HG03439 (cell line): Measurements from ENCODE around the gene HOXD1.

Experiments used
- ATAC-seq: cut with Tn5 transposase; IDR thresholded peaks from one replicate; pipeline ENCODE4 v1.9.1; 2021; ENCODE audit warnings: mild to moderate bottlenecking, moderate library complexity; ENCODE audit not compliant: unreplicated experiment

Gene HOXD1

DNA sequence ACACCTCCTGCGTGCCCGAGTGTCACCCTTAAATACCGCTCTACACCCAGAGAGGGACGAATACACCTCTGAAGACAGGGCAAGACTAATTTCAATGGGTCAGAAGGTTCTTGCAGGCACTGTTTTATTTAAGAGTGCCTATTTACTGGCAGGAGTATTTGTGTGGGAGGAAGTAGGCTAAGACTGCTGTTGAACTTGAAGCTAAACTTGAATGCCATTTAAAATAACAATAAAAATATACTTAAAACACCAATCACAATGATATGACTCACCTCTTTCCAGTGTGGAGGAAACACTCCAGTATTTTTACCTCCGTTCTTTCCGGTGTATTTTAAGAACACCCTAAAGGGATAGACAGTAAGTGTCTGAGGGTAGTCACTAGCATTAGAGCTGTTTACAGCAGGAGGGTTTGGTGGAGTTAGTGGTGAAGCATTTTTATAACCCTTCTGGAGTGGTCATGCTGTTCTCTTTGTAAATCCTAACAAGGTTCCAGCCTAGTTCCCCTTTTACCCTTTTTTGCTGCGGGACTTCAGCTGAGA, 9.6 kb upstream of the HOXD1 start:
- no peak for ATAC-seq

DNA sequence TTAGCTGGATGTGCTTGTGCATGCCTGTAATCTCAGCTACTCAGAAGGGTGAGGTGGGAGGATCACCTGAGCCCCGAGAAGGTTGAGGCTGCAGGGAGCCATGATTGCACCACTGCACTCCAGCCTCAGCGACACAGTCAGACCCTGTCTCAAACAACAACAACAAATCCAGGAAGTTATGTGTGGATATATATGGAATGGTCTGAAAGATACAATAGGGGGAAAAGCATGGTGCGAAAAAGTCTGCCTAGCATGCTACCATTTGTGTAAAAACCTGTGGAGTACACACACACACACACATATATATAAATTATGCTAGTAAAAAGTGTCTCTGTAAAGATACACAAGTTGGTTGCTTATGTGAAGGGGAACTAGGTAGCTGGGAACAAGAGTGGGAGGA, 6.9 kb upstream of the HOXD1 start:
- no peak for ATAC-seq

DNA sequence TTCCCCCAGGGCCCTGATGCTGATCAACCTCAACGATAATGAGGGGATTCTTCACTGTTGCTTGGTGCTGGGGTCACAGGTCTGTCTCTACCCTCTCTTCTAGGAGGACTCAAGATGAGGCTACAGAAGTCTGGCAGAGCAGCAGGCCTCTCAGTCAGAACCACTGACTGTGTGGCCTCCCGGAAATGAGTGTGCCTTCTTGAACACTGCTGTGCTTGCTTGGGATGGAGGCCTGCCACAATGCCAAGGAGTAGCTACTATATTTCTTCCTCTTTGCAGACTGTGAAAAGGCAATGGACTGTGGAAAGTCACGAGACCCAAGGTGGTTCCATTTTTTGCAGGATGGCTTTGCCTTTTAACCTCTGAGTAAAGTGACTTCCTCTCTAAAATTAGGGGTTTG, 5.8 kb upstream of the HOXD1 start:
- no peak for ATAC-seq

DNA sequence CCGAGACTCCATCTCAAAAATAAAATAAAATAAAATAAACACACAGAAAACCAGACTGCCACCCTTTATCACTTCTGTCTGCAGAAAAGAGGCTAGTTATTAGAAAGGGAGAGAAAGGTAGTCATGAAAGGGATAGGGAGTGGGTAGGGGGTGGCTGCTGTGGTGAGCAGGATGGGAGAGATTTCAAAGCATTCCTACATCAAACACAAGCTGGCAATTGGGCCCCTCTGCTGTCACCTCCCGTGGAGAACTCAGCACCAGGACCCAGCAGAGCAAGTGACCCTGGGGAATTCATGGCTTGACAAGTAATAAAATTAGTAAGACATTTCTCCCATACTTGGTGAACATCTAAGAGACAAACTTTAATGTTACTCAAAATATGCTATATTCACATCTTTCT, 3.7 kb upstream of the HOXD1 start:
- no peak for ATAC-seq

DNA sequence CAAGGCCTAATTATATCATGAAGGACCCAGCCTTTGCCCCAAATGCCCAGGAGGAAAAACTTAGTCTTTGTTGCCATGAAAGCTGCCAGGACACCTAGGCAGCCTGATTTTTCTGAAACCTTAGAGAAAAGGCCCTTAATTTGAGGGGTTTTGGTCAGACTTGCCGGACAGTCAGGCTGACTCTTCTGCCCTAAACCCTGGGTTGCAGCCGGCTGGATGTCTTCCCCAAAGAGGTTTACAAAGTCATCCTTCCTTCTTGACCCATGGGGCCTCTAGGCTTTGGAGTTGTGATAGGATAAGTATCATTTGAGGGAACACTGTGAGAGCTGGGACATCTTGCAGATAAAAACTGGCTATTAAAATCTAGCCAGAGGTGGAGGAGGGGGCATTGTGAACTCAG, 2.4 kb upstream of the HOXD1 start:
- no peak for ATAC-seq

DNA sequence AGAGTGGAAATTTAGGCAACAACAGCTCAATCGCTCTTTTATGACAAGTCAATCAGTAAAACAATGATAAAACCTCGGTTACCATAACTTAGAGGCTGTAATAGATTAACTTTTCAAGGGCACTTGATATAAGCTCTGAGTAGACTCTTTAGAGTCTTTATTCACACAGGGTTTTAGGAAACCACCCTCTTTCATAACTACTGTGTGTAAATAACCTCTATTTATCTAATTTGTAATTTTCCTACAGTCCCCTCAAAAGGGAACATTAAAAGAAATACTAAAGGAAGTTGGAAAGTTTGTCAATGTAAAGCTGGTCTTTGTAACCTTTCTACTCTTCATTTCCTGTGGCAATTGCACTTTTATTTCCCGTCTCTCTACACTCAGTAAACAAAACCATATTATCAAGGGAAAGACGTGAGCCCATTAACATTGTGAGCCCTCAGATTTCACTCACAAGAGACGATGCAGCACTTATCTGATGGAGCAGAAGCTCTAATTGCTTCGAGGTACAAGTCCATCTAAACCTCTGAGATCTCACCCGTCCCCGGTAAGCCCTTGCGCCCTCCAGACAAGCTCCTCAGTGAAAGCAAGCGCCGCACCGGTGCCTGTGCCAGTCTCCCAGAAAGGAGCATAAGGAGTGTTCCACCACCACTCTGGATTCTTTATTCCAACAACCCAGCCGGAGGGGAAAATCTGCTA, 1.1 kb upstream of the HOXD1 start:
- ATAC-seq: no peak

DNA sequence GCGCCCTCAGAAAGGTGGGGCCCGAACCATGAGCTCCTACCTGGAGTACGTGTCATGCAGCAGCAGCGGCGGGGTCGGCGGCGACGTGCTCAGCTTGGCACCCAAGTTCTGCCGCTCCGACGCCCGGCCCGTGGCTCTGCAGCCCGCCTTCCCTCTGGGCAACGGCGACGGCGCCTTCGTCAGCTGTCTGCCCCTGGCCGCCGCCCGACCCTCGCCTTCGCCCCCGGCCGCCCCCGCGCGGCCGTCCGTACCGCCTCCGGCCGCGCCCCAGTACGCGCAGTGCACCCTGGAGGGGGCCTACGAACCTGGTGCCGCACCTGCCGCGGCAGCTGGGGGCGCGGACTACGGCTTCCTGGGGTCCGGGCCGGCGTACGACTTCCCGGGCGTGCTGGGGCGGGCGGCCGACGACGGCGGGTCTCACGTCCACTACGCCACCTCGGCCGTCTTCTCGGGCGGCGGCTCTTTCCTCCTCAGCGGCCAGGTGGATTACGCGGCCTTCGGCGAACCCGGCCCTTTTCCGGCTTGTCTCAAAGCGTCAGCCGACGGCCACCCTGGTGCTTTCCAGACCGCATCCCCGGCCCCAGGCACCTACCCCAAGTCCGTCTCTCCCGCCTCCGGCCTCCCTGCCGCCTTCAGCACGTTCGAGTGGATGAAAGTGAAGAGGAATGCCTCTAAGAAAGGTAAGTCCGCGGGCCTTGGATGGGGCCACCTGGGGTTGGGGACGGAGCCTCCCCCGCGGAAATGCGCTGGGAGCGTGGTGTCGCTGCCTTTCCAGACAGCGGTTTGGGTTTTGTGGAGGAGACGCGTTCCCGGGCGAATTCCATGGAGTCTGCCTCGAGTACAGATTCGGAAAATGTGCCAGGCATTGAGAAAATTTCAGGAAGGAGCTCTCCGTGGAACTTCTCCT, 559 bp downstream of the HOXD1 start:
- no peak for ATAC-seq

DNA sequence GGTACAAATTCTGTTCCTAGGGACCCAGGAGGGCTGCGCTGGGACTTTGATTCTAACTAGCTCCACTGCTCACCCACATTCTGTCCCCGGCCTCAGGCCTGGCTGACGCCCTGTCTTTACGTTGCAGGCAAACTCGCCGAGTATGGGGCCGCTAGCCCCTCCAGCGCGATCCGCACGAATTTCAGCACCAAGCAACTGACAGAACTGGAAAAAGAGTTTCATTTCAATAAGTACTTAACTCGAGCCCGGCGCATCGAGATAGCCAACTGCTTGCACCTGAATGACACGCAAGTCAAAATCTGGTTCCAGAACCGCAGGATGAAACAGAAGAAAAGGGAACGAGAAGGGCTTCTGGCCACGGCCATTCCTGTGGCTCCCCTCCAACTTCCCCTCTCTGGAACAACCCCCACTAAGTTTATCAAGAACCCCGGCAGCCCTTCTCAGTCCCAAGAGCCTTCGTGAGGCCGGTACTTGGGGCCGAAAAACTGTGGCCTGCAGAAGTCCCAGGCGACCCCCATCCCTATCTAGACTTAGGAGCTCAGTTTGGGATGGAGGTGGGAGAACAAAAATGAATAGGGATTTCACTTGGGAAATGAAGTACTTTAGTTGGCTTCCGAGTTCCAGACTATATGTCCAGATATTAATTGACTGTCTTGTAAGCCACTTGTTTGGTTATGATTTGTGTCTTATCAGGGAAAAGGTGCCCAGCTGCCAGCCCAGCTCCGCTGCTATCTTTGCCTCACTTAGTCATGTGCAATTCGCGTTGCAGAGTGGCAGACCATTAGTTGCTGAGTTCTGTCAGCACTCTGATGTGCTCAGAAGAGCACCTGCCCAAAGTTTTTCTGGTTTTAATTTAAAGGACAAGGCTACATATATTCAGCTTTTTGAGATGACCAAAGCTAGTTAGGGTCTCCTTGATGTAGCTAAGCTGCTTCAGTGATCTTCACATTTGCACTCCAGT, 1.5 kb downstream of the HOXD1 start:
- ATAC-seq: no peak

DNA sequence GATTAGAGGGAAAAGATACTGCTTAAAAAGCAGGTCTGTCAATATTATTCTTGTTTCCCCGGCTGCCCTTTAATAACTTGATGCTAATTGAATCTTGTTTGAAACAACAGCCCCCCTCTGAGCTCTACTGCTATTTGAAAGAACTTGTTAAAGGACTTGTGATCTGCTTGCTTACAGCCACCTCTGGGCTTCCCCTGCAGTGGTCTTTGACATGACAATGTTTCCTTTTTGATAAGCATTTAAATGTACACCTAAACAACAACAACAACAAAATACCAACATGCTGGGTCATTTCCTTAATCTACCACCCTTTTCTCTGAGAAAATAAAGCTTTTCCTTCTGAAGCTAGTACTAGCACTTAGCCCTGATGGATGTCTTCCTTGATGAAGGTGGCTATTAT, 3.9 kb downstream of the HOXD1 start:
- ATAC-seq: no peak

DNA sequence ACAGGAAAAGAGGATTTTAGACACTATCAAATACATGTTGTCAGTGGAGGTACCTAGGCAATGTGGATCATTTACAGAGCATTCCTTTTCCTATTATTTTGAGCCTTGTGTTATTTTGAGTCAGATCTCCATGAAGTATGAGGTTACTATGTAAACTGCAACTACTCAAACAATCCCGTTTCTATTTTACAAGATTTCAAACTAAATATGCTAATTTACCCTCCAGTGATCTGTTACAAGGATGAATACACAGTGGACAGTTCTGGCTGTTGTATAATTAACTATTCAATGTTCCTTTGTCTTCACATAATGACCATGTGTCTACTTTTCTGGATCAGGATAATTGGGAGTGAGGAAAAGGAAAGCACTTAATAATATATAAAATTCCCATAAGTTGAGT, 4.6 kb downstream of the HOXD1 start:
- ATAC-seq: no peak

DNA sequence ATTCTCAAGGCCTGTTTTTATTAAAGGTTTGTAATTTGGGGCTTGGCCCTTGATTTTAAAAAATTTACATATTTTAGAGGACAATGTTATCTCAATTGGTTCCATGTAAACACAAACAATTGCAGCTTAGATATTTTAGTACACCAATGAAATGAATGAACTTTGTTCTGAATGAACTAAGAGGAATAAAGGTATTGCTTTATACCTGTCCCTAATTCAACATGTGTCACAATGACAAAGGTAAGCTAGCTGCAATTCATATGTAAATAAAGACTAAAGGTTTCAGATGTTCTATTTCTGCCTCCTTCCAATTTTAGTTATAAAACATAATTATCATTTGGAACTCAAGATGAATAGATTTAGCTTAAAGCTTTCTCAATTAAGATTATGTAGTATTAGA, 11.4 kb downstream of the HOXD1 start:
- no peak for ATAC-seq

DNA sequence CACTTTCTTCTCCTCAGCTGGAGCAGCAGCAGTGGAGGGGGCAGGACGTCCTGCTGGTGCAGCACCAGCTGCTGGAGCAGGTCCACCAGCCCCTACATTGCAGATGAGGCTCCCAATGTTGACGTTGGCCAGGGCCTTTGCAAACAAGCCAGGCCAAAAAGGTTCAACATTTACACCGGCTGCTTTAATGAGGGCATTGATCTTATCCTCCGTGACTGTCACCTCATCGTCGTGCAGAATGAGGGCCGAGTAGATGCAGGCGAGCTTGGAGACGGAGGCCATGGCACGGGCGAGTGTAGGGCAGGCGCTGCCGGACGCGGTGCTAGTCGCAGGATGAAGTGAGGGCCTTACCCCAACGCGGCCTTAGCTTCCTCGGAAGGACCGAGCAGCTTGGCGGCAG, 12.5 kb downstream of the HOXD1 start:
- no peak for ATAC-seq

DNA sequence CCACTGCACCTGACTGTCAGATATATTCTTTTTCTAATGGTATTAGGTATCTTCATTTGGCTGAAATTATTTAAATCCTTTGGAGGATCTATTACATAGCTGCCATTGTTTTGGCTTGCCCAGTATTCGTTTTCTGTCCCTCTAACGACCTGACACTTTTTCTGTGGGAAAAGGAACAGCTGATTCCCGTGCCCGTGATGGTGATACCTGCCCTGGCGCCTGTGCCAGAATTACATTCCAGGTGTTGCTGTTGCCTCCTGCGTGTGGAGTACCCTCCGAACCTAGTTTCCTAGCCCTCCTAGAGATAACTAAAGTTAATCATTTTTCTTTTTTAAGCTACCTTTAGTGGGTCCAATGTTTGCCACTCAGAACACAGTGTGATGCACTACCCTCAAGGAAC, 14.0 kb downstream of the HOXD1 start:
- ATAC-seq: no peak

DNA sequence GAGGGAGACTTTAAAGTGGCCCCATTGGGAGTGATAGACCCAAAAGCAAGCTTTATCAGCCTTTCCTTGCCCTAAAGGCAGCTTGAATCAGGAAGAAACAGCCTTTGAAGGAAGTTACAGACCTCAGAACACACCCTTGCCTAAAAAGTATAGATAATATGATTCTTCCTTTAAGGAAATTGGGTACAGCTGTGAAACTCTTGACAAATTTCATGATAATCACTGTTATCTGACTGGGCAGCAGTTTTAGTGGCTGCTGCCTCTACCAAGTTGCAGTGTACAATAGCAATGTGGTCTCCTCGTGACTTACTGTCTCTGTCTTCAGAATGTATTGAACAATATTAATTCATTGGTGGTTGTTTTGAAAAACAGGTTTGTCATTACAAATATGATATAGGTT, 16.7 kb downstream of the HOXD1 start:
- no peak for ATAC-seq

DNA sequence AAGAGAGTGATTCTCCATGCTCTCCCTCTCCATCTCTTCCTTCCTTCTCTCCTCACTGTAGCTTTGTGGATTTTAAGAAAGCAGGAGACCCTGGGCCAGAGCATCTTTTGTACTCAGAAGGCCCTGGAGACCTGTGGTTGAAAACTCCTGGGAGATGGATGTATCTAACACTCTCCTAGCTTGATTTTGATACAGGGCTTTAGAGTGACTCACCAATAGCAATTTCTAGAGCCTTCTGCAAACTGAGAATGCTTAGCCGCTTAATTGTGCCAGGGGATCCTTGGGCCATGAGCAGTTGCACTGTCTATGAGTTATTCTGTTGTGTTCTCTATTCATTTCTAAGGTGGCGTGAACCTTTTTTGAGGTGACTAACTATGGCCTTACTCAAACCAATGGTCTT, 17.7 kb downstream of the HOXD1 start:
- ATAC-seq: no peak

DNA sequence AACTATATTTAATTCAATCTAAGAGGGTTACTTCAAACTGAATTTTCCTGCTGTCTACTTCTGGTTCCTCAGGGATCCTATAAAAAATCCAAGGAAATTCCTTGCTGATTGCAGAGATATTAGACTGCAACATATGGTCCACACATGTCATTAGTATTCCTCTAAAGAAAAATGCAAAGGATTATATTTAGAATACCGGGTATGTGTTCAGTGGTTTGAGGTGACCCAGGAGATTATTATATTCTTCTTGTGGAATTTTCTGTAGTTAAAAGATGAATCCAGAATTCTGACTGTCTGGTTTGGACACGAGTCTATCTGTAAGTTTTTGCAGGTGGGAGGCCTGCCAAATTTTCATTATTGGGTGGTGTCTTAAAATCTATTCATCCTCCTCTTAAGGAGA, 18.2 kb downstream of the HOXD1 start:
- ATAC-seq: no peak

DNA sequence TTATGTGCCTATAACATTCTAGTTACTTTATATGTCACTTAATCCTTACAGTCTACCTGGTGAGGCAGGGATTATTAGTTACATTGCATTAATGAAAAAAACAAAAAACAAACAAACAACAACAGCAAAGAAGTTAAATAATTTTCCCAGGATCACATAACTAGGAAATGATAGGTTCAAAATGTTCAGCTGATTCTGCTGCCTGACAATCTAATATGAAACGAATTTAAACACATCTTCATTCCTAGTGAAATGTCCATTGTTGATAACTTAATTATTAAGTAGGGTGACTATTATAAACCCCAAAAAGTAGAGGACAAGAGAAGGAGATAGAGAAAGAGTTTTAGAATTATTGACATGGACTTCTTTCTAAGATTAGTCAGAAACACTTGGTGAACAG, 22.6 kb downstream of the HOXD1 start:
- no peak for ATAC-seq

DNA sequence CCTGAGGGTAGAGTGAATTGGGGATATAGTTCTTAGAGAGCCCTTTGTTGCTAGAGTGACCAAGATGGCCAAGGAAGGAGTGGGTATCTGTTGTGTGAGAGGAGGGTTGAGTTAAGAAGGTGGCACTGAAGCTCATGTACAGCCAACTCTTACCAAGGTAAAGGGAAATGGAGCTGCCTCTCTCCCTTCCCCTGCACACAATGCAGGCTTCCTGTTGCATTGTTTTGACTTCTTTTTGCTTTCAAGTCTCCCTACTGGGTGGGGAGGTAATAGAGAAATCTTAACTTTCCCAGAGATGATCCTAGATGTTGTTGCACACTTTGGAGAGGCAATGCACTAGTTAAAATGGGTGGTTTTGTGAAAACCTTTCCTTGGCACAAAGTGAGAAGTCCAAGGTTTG, 23.8 kb downstream of the HOXD1 start:
- no peak for ATAC-seq

DNA sequence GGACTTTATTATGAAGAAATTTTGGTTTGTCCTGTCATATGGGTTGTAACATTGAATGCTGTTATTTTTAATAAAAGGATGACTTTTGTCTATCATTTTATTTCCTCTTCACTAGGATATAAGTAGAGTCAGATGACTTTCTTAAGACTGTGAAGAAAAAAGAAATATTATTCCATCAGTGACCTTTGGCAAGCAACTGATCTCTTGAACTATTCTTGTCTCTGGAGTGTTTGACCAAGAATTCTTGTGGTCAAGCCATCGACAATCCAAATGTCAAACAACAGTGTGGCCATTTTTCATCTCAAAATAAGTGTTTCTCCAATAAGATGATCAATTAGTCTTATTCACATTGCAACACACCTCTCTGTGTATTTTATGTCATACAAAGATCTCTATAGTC, 24.9 kb downstream of the HOXD1 start:
- ATAC-seq: no peak

DNA sequence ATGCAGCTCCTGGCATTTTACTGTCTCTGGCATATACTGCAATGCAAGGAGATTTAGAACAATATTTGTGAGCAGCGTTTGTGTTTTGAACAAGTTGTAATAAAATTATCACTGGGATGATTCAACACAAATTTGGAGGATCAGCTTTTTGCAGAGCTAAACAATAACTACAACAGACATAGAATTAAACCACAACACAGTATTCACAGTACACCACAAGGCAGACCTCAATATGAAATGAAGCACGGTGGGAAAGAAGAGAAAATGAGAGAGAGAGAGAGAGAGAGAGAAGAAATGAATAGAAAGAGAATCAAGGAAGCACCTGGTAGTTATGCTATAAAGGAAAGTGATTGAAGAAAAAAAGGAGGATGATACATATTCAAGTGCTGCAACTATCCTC, 39.4 kb downstream of the HOXD1 start:
- ATAC-seq: no peak

DNA sequence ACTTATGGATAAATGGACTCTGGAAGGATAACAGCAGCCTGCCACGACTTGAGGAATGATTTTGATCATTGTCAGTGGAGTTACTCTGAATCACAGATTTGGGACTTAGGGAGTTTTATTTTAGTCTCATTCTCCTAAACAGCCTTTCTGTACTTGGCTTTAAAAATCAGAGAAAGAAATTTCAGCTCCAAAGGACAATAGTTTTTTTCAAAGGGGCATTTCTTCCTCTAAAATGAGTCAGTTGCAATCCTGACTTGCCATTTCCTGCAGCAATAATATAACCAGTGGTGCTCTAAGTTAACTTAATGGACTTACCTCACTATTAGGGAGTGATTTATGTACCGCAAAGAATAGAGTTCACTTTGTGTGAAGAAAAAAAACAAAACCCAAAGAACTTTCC, 45.7 kb downstream of the HOXD1 start:
- no peak for ATAC-seq
